HL-60 (cell line): Measurements from ENCODE around the gene ELL2.

Experiments used
- DNase-seq, 2 experiments: peaks; one replicate each; pipeline ENCODE4 v3.0.0-alpha.2; 2010 to 2020; ENCODE audit warnings: low read depth in 1 of 2, low spot score in 1 of 2
- H3K27ac ChIP-seq: fragments of 250-450 bp; sonication (Bioruptor Pico); replicated peaks from 2 replicates; pipeline ENCODE4 v1.5.1; 2020; ENCODE audit warnings: mild to moderate bottlenecking, moderate library complexity
- H3K27me3 ChIP-seq: fragments of 250-450 bp; sonication (Bioruptor Pico); 2 replicates; pipeline ENCODE4 v1.5.1; 2021; ENCODE audit warnings: mild to moderate bottlenecking, moderate library complexity; ENCODE audit not compliant: insufficient read depth, poor library complexity, severe bottlenecking
- H3K4me3 ChIP-seq: replicated peaks from 2 replicates; pipeline ENCODE4 v1.5.1; 2011; ENCODE audit warnings: mild to moderate bottlenecking, control low read depth, low read length; ENCODE audit not compliant: insufficient read depth
- GABPA ChIP-seq: IDR thresholded peaks from 2 replicates; pipeline ENCODE4 v1.6.1; 2012; ENCODE audit warnings: low read depth
- POLR2AphosphoS5 ChIP-seq: IDR thresholded peaks from 2 replicates; pipeline ENCODE4 v1.6.1; 2012; ENCODE audit warnings: low read depth
- SPI1 ChIP-seq: IDR thresholded peaks from 2 replicates; pipeline ENCODE4 v1.6.1; 2012; ENCODE audit warnings: low read depth, mild to moderate bottlenecking, borderline replicate concordance
- TF ChIP-seq, protein P1 (sequence below): IDR thresholded peaks from 2 replicates; pipeline ENCODE4 v1.6.1; 2012; ENCODE audit warnings: low read depth; ENCODE audit not compliant: insufficient replicate concordance
- TF ChIP-seq, protein P2 (sequence below): IDR thresholded peaks from one replicate; pipeline ENCODE4 v1.5.1; 2011; ENCODE audit warnings: low read length, control low read depth, inconsistent platforms; ENCODE audit not compliant: insufficient read depth

The ELL2 gene

DNA sequence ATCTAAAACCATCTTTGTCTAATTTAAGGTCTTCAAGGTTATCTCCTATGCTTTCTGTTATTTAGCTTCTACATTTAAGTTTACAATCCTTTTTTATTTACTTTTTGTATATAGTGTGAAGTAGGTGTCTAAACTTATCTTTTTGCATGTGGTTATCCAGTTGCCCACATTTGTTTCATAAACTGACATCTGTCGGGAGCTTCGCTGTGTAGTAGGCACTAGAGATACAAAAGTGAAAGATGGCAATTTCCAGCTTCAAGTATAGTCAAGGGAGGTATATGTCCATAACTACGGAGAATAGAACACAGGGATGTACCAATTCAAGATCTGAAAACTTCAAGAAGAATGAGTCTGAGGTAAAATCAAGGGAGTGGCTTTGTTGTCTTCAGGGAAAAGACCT lies 38.7 kb upstream of the ELL2 start:
- H3K27me3 ChIP-seq = no peaks in the 10 kb centered on the region
- DNase-seq = no peak
- TF ChIP-seq, protein P1, sequence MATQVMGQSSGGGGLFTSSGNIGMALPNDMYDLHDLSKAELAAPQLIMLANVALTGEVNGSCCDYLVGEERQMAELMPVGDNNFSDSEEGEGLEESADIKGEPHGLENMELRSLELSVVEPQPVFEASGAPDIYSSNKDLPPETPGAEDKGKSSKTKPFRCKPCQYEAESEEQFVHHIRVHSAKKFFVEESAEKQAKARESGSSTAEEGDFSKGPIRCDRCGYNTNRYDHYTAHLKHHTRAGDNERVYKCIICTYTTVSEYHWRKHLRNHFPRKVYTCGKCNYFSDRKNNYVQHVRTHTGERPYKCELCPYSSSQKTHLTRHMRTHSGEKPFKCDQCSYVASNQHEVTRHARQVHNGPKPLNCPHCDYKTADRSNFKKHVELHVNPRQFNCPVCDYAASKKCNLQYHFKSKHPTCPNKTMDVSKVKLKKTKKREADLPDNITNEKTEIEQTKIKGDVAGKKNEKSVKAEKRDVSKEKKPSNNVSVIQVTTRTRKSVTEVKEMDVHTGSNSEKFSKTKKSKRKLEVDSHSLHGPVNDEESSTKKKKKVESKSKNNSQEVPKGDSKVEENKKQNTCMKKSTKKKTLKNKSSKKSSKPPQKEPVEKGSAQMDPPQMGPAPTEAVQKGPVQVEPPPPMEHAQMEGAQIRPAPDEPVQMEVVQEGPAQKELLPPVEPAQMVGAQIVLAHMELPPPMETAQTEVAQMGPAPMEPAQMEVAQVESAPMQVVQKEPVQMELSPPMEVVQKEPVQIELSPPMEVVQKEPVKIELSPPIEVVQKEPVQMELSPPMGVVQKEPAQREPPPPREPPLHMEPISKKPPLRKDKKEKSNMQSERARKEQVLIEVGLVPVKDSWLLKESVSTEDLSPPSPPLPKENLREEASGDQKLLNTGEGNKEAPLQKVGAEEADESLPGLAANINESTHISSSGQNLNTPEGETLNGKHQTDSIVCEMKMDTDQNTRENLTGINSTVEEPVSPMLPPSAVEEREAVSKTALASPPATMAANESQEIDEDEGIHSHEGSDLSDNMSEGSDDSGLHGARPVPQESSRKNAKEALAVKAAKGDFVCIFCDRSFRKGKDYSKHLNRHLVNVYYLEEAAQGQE = no peak
- TF ChIP-seq, protein P2, sequence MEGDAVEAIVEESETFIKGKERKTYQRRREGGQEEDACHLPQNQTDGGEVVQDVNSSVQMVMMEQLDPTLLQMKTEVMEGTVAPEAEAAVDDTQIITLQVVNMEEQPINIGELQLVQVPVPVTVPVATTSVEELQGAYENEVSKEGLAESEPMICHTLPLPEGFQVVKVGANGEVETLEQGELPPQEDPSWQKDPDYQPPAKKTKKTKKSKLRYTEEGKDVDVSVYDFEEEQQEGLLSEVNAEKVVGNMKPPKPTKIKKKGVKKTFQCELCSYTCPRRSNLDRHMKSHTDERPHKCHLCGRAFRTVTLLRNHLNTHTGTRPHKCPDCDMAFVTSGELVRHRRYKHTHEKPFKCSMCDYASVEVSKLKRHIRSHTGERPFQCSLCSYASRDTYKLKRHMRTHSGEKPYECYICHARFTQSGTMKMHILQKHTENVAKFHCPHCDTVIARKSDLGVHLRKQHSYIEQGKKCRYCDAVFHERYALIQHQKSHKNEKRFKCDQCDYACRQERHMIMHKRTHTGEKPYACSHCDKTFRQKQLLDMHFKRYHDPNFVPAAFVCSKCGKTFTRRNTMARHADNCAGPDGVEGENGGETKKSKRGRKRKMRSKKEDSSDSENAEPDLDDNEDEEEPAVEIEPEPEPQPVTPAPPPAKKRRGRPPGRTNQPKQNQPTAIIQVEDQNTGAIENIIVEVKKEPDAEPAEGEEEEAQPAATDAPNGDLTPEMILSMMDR = no peak
- TF ChIP-seq GABPA (no peak), POLR2AphosphoS5 (no peak), SPI1 (no peak)
- H3K4me3 ChIP-seq = no peak overlapping the region
- no peak overlapping the region for H3K27ac ChIP-seq

DNA sequence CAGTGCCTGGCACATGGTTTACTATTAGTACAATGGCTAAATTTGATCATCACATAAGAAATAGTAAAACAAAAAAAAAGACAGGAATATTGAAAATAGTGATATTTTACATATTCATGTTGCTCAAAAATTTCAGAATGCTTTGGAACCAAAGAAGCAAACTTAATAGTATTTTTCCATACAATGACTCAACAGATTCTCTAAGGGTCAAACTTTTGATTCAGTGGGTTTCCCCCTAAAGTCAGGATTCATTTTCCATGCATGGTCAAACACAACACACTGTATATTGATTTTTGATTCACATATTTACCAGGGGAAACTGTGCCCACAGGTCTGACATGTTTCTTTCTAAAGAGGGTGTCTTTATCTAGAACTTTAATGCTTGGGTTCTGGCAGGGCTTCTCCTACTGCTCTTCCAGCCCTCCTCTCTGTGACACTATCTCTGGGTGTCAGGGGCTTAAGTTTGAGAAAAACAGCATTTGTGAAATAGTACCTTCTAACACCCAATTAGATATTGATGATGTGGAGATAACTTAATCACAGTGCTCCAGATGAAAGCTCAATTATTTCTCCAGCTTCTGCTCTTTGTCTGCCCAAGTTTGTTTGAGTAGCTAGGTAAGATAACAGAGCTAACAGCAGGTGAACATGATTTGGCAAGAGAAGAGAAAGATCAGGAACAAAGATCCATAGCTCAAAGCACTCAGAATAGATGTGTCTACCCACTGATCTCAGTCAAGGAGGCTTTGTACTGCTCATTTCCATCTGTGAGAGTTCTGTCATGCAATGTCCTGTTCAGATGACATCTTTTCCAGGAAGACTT lies 35.5 kb upstream of the ELL2 start:
- no peak overlapping the region for H3K27ac ChIP-seq
- H3K4me3 ChIP-seq = no peak overlapping the region
- no peak for DNase-seq
- TF ChIP-seq, protein P1 = no peak
- H3K27me3 ChIP-seq = no peaks in the 10 kb centered on the region

DNA sequence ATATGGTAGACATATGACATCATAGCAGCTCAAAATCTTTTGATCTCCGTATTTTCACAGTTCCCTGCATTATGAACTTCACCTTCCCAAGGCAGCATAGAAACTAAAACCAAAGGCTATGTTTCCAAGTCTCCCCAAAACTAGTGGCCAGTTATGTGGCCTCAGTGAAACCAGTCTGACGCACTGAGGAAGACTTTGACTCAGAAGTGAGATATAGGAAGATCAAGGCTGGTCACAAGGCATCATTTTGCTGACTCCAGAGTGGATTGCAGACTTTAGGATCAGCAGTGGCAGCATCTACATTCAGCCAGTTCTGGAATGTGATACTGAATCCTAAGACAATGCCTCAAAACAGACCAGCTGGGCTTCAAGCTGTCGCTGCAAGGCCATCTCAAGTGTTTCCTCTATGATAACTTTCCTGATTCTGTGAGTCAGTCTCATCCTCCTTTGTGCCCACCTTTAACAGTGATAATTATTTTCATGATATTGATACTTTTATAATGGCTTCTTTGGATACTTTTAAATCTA lies 34.4 kb upstream of the ELL2 start:
- TF ChIP-seq POLR2AphosphoS5 = no peak
- TF ChIP-seq GABPA = no peak
- TF ChIP-seq, protein P2 = no peak
- no peak for TF ChIP-seq SPI1
- TF ChIP-seq, protein P1 = no peak
- H3K27me3 ChIP-seq = no peaks in the 10 kb centered on the region
- no peak overlapping the region for H3K4me3 ChIP-seq
- no peak for DNase-seq
- H3K27ac ChIP-seq = no peak overlapping the region
